ENCODE measurements around the gene FRMPD4. TPM values are rescaled to one million over a fixed set of nuclear protein-coding genes. Genes with fewer than 3 reads are reported as not detected.

The FRMPD4 gene
- total and polyA plus RNA-seq, 2 of the 13 experiments (the other 11 are each of a cell fraction or from before 2014, with no cell fraction given): not detected

- no peaks in the 10 kb centered on the region for H3K9me3 ChIP-seq (ENCODE audit: low read length)
- CTCF ChIA-PET (ENCODE audit: low intra/inter-chr PET ratio, low total read pairs): no interaction called here
- no peak for TF ChIP-seq ZFP82 (CRISPR knock-in tag; IDR thresholded peaks at IDR 0.05; ENCODE audit: borderline replicate concordance)
- TF ChIP-seq ZNF124 (CRISPR knock-in tag; IDR thresholded peaks at IDR 0.05): no peak
- no peak for TF ChIP-seq PHF5A (CRISPR knock-in tag; IDR thresholded peaks at IDR 0.05; ENCODE audit: low read depth, unreplicated experiment)
- TF ChIP-seq MIER3 (CRISPR knock-in tag; IDR thresholded peaks at IDR 0.05; ENCODE audit: borderline replicate concordance): no peak
- no peak for TF ChIP-seq SMAD1 (CRISPR knock-in tag; IDR thresholded peaks at IDR 0.05; ENCODE audit: borderline replicate concordance, low read depth)
- TF ChIP-seq RBFOX2 (IDR thresholded peaks at IDR 0.05; ENCODE audit: low read depth, low read length): no peak
- TF ChIP-seq WIZ (CRISPR knock-in tag; IDR thresholded peaks at IDR 0.05): no peak
- no peak for TF ChIP-seq TCF12 (IDR thresholded peaks at IDR 0.05)
- TF ChIP-seq TCF12 (CRISPR knock-in tag; IDR thresholded peaks at IDR 0.05): no peak
- TF ChIP-seq, protein P1, sequence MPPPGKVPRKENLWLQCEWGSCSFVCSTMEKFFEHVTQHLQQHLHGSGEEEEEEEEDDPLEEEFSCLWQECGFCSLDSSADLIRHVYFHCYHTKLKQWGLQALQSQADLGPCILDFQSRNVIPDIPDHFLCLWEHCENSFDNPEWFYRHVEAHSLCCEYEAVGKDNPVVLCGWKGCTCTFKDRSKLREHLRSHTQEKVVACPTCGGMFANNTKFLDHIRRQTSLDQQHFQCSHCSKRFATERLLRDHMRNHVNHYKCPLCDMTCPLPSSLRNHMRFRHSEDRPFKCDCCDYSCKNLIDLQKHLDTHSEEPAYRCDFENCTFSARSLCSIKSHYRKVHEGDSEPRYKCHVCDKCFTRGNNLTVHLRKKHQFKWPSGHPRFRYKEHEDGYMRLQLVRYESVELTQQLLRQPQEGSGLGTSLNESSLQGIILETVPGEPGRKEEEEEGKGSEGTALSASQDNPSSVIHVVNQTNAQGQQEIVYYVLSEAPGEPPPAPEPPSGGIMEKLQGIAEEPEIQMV (CRISPR knock-in tag; IDR thresholded peaks at IDR 0.05; ENCODE audit: low read depth): no peak
- no peak for TF ChIP-seq CHD2 (IDR thresholded peaks at IDR 0.05; ENCODE audit: low read depth, low read length)
- no peak for TF ChIP-seq HMG20A (CRISPR knock-in tag; IDR thresholded peaks at IDR 0.05; ENCODE audit: borderline replicate concordance)
- TF ChIP-seq STAT6 (CRISPR knock-in tag; IDR thresholded peaks at IDR 0.05; ENCODE audit: borderline replicate concordance): no peak
- no peak for TF ChIP-seq ZNF605 (CRISPR knock-in tag; IDR thresholded peaks at IDR 0.05)
- no peak for TF ChIP-seq TP53 (CRISPR knock-in tag; conservative IDR thresholded peaks at IDR 0.05)
- TF ChIP-seq ZNF350 (CRISPR knock-in tag; IDR thresholded peaks at IDR 0.05; ENCODE audit: borderline replicate concordance, low read depth): no peak
- no peak for TF ChIP-seq KLF9 (CRISPR knock-in tag; IDR thresholded peaks at IDR 0.05; ENCODE audit: low read depth)
- TF ChIP-seq SRSF1 (optimal IDR thresholded peaks at IDR 0.05; ENCODE audit: low read depth, low read length): no peak
- TF ChIP-seq TOE1 (CRISPR knock-in tag; IDR thresholded peaks at IDR 0.05): no peak
- no peak for TF ChIP-seq ZNF354B (CRISPR knock-in tag; IDR thresholded peaks at IDR 0.05)
- H4K20me1 ChIP-seq (ENCODE audit: insufficient read depth, low read length): no peaks in the 10 kb centered on the region
- no peak overlapping the region for H3K27ac ChIP-seq (ENCODE audit: extremely low read length, insufficient read depth, low read length)
- H3K4me2 ChIP-seq (ENCODE audit: low read depth, low read length): no peak overlapping the region
- no peaks in the 10 kb centered on the region for H3K4me1 ChIP-seq (ENCODE audit: insufficient read depth, low read length)
- H3K79me2 ChIP-seq (ENCODE audit: insufficient read depth, low read length): no peaks in the 10 kb centered on the region
- H3K27me3 ChIP-seq (ENCODE audit: control insufficient read depth in 1 of 2, insufficient read depth in 2 of 2, low read length in 2 of 2): no peaks in the 10 kb centered on the region
- H2AFZ ChIP-seq (ENCODE audit: low read length): no peak overlapping the region
- 0% methylated on average over 5 of the region's 5 CpGs for WGBS (ENCODE audit: low lambda C conversion rate)
- POLR2A ChIA-PET: no interaction called here
- H3K36me3 ChIP-seq (replicated peaks in 1 of 2; ENCODE audit: control insufficient read depth in 1 of 2, insufficient read depth in 2 of 2, low read length in 2 of 2): no peaks in the 10 kb centered on the region
- DNase-seq (ENCODE audit: low spot score) (no peak), ATAC-seq (no peak), FAIRE-seq (no peak)
- H3K9ac ChIP-seq (ENCODE audit: insufficient read depth, low read depth, low read length): no peak overlapping the region
- in situ Hi-C loops (cut with HindIII; ENCODE audit: extremely low pct_ligation_motif_present, low pct_unique_long_range_greater_than_20kb) (no loop called here), intact Hi-C loops (cut with micrococcal nuclease; ENCODE audit: unreplicated experiment) (no loop called here)
- no TSS peak for BruUV-seq (replicated peaks)
- H3K4me3 ChIP-seq (replicated peaks in 1 of 3; ENCODE audit: insufficient read depth in 1 of 3, low read depth in 2 of 3, low read length in 3 of 3): no peak overlapping the region
These were observed 441.0 kb downstream of the FRMPD4 start for GRCh38 chrX:12579311-12579710.

Data from HepG2 (cell line).